Lung (tissue), 16 donors: ENCODE data around the gene AXDND1. TPM values are rescaled to one million over a fixed set of nuclear protein-coding genes. Genes with fewer than 3 reads are reported as not detected.

Source experiments
- ATAC-seq: fragments of 200-7000 bp; cut with Tn5 transposase; one replicate; pipeline ENCODE4 v1.9.1; 2020; ENCODE audit warnings: moderate number of reproducible peaks; ENCODE audit not compliant: insufficient read depth, low FRiP score
- DNase-seq, 3 donors: peaks; one replicate each; pipeline ENCODE4 v3.0.0-alpha.2; 2013 to 2017
- H3K27ac ChIP-seq, 2 donors: one replicate each; pipeline ENCODE4 v1.5.1; 2013; ENCODE audit warnings: mild to moderate bottlenecking in 2 of 2, moderate library complexity in 2 of 2, control low read depth in 1 of 2, inconsistent platforms in 1 of 2, low read depth in 1 of 2, low read length in 1 of 2
- H3K27me3 ChIP-seq, 3 donors: one replicate each; pipeline ENCODE4 v1.5.1; 2013; ENCODE audit warnings: low read length in 2 of 3; ENCODE audit not compliant: control insufficient read depth in 3 of 3, insufficient read depth in 3 of 3
- H3K36me3 ChIP-seq, 4 donors: one replicate each; pipeline ENCODE4 v1.5.1; 2013; ENCODE audit warnings: low read length in 4 of 4, mild to moderate bottlenecking in 1 of 4, moderate library complexity in 1 of 4; ENCODE audit not compliant: control insufficient read depth in 4 of 4, insufficient read depth in 4 of 4
- H3K4me1 ChIP-seq, 5 donors: one replicate each; pipeline ENCODE4 v1.5.1; 2013; ENCODE audit warnings: low read length in 5 of 5, mild to moderate bottlenecking in 2 of 5, moderate library complexity in 1 of 5; ENCODE audit not compliant: control insufficient read depth in 5 of 5, insufficient read depth in 5 of 5
- H3K4me3 ChIP-seq: one replicate; pipeline ENCODE4 v1.5.1; 2013; ENCODE audit warnings: mild to moderate bottlenecking, control low read depth, moderate library complexity
- H3K9ac ChIP-seq, 2 donors: one replicate each; pipeline ENCODE4 v1.5.1; 2013; ENCODE audit warnings: low read length in 2 of 2, control low read depth in 1 of 2; ENCODE audit not compliant: insufficient read depth in 1 of 2
- H3K9me3 ChIP-seq, 4 donors: one replicate each; pipeline ENCODE4 v1.5.1; 2013; ENCODE audit warnings: low read length in 3 of 4, mild to moderate bottlenecking in 1 of 4, moderate library complexity in 1 of 4; ENCODE audit not compliant: control insufficient read depth in 4 of 4, insufficient read depth in 3 of 4
- CTCF ChIP-seq: IDR thresholded peaks from 2 replicates; pipeline ENCODE4 v1.5.1; 2012; ENCODE audit warnings: mild to moderate bottlenecking; ENCODE audit errors: control extremely low read depth, extremely low read depth
- WGBS, 2 donors: extraction: QIAGEN DNeasy Blood & Tissue Kit; methylation state at CpG; one replicate each; pipeline ENCODE4 v1.1.7; 2013; 5-methylcytosine and 5-hydroxymethylcytosine counted together
- long read RNA-seq, 5 donors: transcript quantifications; one replicate each; lab custom pipeline, GENCODE V29; 2026
- polyA plus RNA-seq, 2 donors: library from polyadenylated mRNA; stranded (reverse); fragments of 200-250 nt; gene quantifications; one replicate each; pipeline ENCODE4 v1.2.1, GENCODE V29; 2013
- total RNA-seq, 2 donors: library from RNA; depleted of rRNA in 1 of 2; stranded (reverse); fragments of >200 nt in 1 of 2; gene quantifications; one replicate each; pipeline ENCODE4 v1.2.1, GENCODE V29; 2014 to 2021
- donor health status: control.
- donor health status: control.
- donor health status: Bipolar disorder and iron deficiency.
- donor health status: healthy.
- donor health status: DM: yes; HTN: yes; CAD: no.

AXDND1 gene
- 1 to 10 TPM in 1 of 2 donors, under 1 TPM in 1; 0.52 to 2.7 TPM for total RNA-seq
- polyA plus RNA-seq, result under 1 TPM; 0.10 to 0.31 TPM
- long read RNA-seq, donor 1, result 0 reads
- long read RNA-seq, donor 2, result 0 reads
- long read RNA-seq, donor 3, result 0 reads
- long read RNA-seq, donor 4, result 0 reads
- long read RNA-seq, donor 5, result 0 reads

DNA sequence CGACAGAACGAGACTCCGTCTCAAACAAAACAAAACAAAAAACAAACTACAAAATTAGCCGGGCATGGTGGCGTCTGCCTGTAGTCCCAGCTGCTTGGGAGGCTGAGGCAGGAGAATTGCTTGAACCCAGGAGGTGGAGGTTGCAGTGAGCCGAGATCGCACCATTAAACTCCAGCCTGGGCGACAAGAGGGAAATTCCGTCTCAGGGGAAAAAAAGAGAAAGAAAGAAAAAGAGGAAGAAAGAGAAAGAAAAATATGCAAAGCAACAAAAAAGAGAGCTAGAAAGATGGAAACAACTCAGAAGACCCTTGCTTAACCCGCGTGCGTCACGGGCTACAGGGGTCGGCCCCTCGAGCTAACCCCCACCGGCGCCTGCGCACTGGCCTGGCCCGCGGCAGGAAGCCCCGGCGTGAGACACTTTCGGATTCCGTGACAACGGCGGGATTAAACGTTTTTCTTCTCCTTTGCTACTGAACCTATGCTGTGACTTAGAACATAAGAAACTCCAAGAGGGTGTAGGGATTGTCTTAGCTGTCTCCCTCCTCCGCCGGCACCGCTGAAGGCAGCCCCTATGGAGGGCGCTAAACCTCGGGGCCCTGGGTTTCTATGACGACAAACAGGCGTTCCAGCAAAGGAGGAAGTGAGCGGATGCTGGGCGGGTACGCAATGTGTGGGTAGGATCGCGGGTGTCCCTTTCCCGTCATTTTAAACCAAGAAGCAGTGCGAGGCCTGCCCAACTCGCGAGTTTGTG, at the start of gene AXDND1:
Gene AXDND1 (plus strand): TSS at position 630 of the 751 bp plus-strand sequence. CDS start 539 bp downstream, outside the sequence.
- no peak for TF ChIP-seq CTCF
- Histone ChIP-seq H3K4me1 (peaks cover 0 to 4% (median 0%) of the 10 kb centered on the region in 5 donors), H3K36me3 (no peaks in the 10 kb centered on the region), H3K4me3 (peak within 1 kb of the TSS; percentile 82), H3K27ac (peak within 1 kb of the TSS; percentile 77 to 96), H3K9me3 (no peaks in the 10 kb centered on the region), H3K27me3 (no peaks in the 10 kb centered on the region), H3K9ac (peak within 1 kb of the TSS; percentile 74 to 76)
- 9 to 10% methylated on average over 41 to 43 of the region's 43 CpGs for WGBS, 2 donors
- DNase-seq, result peak; percentile 91 to 96 (median 94)
- peak; percentile 96 for ATAC-seq

DNA sequence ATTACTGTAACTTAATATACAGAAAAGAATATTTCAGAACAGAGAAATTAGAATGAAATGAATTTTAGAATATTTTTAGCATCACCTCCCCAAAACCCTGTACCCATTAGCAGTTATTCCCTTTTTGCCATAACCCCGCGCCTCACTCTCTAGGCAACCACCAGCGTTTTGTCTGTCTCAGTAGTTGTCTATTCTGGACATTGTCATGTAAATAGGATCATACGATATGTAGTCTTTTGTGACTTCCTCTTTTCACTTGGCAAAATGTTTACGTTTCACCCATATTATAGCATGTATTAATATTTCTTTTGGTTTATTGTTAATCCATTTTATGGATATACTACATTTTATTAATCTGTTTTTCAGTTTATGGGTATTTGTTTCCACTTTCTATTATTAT, 47.3 kb upstream of the AXDND1 start:
- no peak for ATAC-seq
- peaks cover 0 to 5% (median 5%) of the 10 kb centered on the region in 5 donors for H3K4me1 ChIP-seq

DNA sequence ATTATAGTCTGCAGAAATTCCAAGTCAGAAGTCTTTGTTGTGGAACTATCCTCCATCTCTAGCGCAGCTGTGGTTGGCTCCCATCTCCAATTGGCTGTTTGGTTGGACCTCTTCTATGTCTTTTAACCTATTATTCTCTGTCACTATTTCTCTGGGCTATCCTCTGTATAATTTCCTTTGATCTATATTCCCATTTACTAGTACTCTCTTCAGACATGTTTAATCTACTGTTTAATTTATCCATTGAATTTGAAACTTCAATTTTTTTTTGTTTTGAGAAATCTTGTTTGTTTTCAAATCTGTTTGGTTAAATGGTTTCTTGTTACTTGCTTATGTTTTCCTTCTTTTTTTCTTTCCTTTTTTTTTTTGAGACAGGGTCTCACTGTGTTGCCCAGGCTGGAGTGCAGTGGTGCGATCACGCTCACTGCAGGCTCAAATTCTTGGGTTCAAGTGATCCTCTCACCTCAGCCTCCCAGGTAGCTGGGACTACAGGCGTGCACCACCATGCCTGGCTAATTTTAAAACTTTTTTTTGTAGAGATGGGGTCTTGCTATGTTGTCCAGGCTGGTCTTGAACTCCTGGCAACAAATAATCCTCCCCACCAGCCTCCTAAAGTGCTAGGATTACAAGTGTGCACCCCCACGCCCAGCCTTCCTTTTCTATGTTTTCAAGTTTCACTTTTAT, 44.1 kb upstream of the AXDND1 start:
- peaks cover 0 to 9% (median 5%) of the 10 kb centered on the region in 5 donors for H3K4me1 ChIP-seq
- no peak for DNase-seq
- peaks cover under 1 to 8% (median 5%) of the 10 kb centered on the region in 4 donors for H3K36me3 ChIP-seq
- H3K27ac ChIP-seq, result no peak overlapping the region
- no peak overlapping the region for H3K4me3 ChIP-seq
- H3K9ac ChIP-seq, result no peak overlapping the region
- no peaks in the 10 kb centered on the region for H3K27me3 ChIP-seq
- WGBS, 2 donors, result 95 to 97% methylated on average over 5 of the region's 5 CpGs
- no peak for ATAC-seq
- H3K9me3 ChIP-seq, result no peaks in the 10 kb centered on the region
- no peak for TF ChIP-seq CTCF

More for the DNA sequence above, 47.3 kb upstream of the AXDND1 start:
- Histone ChIP-seq H3K9ac (no peak overlapping the region), H3K27me3 (no peaks in the 10 kb centered on the region), H3K27ac (no peak overlapping the region), H3K9me3 (no peaks in the 10 kb centered on the region), H3K36me3 (peaks cover 0 to 8% (median 5%) of the 10 kb centered on the region in 4 donors), H3K4me3 (no peak overlapping the region)
- 51 to 80% methylated on average over 5 of the region's 5 CpGs for WGBS, 2 donors
- TF ChIP-seq CTCF, result no peak
- no peak for DNase-seq
